HepG2 (cell line): ENCODE data around the gene BTG1. TPM values are rescaled to one million over a fixed set of nuclear protein-coding genes. Genes with fewer than 3 reads are reported as not detected.

Experiments used
- ATAC-seq: fragments of 200-7000 bp; cut with Tn5 transposase; 3 replicates; pipeline ENCODE4 v1.9.1; 2020; ENCODE audit warnings: mild to moderate bottlenecking, moderate library complexity
- BruUV-seq: library from RNA; stranded (reverse); fragments of 400-500 nt; replicated peaks from 2 replicates; lab custom pipeline; 2021; lab: Mats Ljungman, UMichigan
- CTCF ChIA-PET: fragments of 300-600 bp; formaldehyde crosslinking; extraction: SDS; loops from one replicate; lab custom pipeline; 2021; ENCODE audit warnings: low total read pairs, inconsistent platforms, low intra/inter-chr PET ratio; lab: Yijun Ruan, JAX
- POLR2A ChIA-PET: fragments of 350-600 bp; sonication (Branson Sonifier 250); formaldehyde crosslinking; loops from one replicate; lab custom pipeline; 2020; ENCODE audit warnings: antibody characterized with exemption, inconsistent platforms; lab: Yijun Ruan, JAX
- DNase-seq: peaks from one replicate; pipeline ENCODE4 v3.0.0-alpha.2; 2015; ENCODE audit warnings: low spot score
- FAIRE-seq: peaks from 3 replicates; lab custom pipeline; 2011; peaks lifted over from hg19 to GRCh38; lab: Jason Lieb, UNC
- H2AFZ ChIP-seq: one replicate; pipeline ENCODE4 v1.6.1; 2011; ENCODE audit warnings: low read length, inconsistent platforms
- H3K27ac ChIP-seq: fragments of 300-600 bp; 3 replicates; pipeline ENCODE4 v1.8.0; 2011; ENCODE audit warnings: mixed run types, mild to moderate bottlenecking, mixed read lengths, low read length, inconsistent platforms; ENCODE audit not compliant: insufficient read depth; ENCODE audit errors: extremely low read length
- H3K27me3 ChIP-seq, 2 experiments: fragments of 200-600 bp in 1 of 2; 2 replicates in 1 of 2; 3 replicates in 1 of 2; pipeline versions ENCODE4 v1.6.0 to v1.8.0; 2011; ENCODE audit warnings: low read length in 2 of 2, mild to moderate bottlenecking in 2 of 2, moderate library complexity in 2 of 2, inconsistent platforms in 1 of 2; ENCODE audit not compliant: insufficient read depth in 2 of 2, control insufficient read depth in 1 of 2
- H3K36me3 ChIP-seq, 2 experiments: fragments of 200-600 bp in 1 of 2; replicated peaks in 1 of 2; 2 replicates in 1 of 2; 3 replicates in 1 of 2; pipeline versions ENCODE4 v1.5.1 to v1.8.0; 2011; ENCODE audit warnings: low read length in 2 of 2, inconsistent platforms in 1 of 2; ENCODE audit not compliant: insufficient read depth in 2 of 2, control insufficient read depth in 1 of 2
- H3K4me1 ChIP-seq: 2 replicates; pipeline ENCODE4 v1.5.1; 2012; ENCODE audit warnings: low read length, inconsistent platforms; ENCODE audit not compliant: insufficient read depth
- H3K4me2 ChIP-seq: 2 replicates; pipeline ENCODE4 v1.6.0; 2011; ENCODE audit warnings: low read depth, low read length, inconsistent platforms
- H3K4me3 ChIP-seq, 3 experiments: fragments of 200-600 bp in 1 of 3; sonication (generic), shearing (Covaris generic) in 1 of 3; replicated peaks in 1 of 3; 2 replicates each; pipeline ENCODE4 v1.5.1; 2011 to 2016; ENCODE audit warnings: low read length in 3 of 3, inconsistent platforms in 2 of 3, low read depth in 2 of 3, mild to moderate bottlenecking in 2 of 3, control low read depth in 1 of 3, mixed read lengths in 1 of 3; ENCODE audit not compliant: insufficient read depth in 1 of 3
- H3K79me2 ChIP-seq: one replicate; pipeline ENCODE4 v1.6.1; 2011; ENCODE audit warnings: low read length, inconsistent platforms; ENCODE audit not compliant: insufficient read depth
- H3K9ac ChIP-seq: 2 replicates; pipeline ENCODE4 v1.6.0; 2011; ENCODE audit warnings: mild to moderate bottlenecking, low read depth, low read length, inconsistent platforms; ENCODE audit not compliant: insufficient read depth
- H3K9me3 ChIP-seq: 2 replicates; pipeline ENCODE4 v1.5.1; 2012; ENCODE audit warnings: mild to moderate bottlenecking, low read length
- H4K20me1 ChIP-seq: 2 replicates; pipeline ENCODE4 v1.6.0; 2011; ENCODE audit warnings: inconsistent platforms, mild to moderate bottlenecking, low read length, moderate library complexity; ENCODE audit not compliant: insufficient read depth
- FLYWCH1 ChIP-seq: sonication (generic); formaldehyde crosslinking; IDR thresholded peaks from 2 replicates; pipeline ENCODE4 v1.8.1; 2023; ENCODE audit warnings: mild to moderate bottlenecking, missing genetic modification reagents
- TFDP1 ChIP-seq: IDR thresholded peaks from 2 replicates; pipeline ENCODE4 v1.6.1; 2016; ENCODE audit warnings: missing compliant biosample characterization, missing genetic modification reagents, borderline replicate concordance
- ZNF280D ChIP-seq: sonication (generic); formaldehyde crosslinking; IDR thresholded peaks from 2 replicates; pipeline ENCODE4 v1.5.1; 2020; ENCODE audit warnings: mild to moderate bottlenecking, missing genetic modification reagents
- ZNF558 ChIP-seq: sonication (generic); formaldehyde crosslinking; IDR thresholded peaks from 2 replicates; pipeline ENCODE4 v1.9.0; 2022; ENCODE audit warnings: mild to moderate bottlenecking, missing genetic modification reagents, borderline replicate concordance
- ZNF674 ChIP-seq: sonication (generic); formaldehyde crosslinking; IDR thresholded peaks from 2 replicates; pipeline ENCODE4 v1.5.0; 2020; ENCODE audit warnings: low read depth, mild to moderate bottlenecking, missing genetic modification reagents
- WGBS: methylation state at CpG from one replicate; pipeline ENCODE4 v1.1.6; 2017; ENCODE audit warnings: low lambda C conversion rate; 5-methylcytosine and 5-hydroxymethylcytosine counted together
- in situ Hi-C: cut with HindIII; loops from 2 replicates; pipeline ENCODE4 v1.10.0; 2017; ENCODE audit warnings: low pct_unique_long_range_greater_than_20kb; ENCODE audit not compliant: extremely low pct_ligation_motif_present
- intact Hi-C: fragments of 100-400 bp; cut with micrococcal nuclease; formaldehyde crosslinking; loops from one replicate; pipeline ENCODE4 v1.10.0; 2022; ENCODE audit not compliant: unreplicated experiment
- polyA plus RNA-seq, 8 experiments: library from polyadenylated mRNA; depleted of rRNA in 3 of 8; stranded (reverse) in 7 of 8; unstranded in 1 of 8; fragments of >200 nt; fragmentation: Illumina TruSeq in 4 of 8; extraction: Trizol in 4 of 8; gene quantifications; 2 replicates each; pipeline versions ENCODE4 v1.2.1 to v1.2.3, GENCODE V29; 2011 to 2016; ENCODE audit warnings: low read depth in 4 of 8, missing spikeins in 1 of 8, mixed read lengths in 1 of 8; ENCODE audit not compliant: insufficient read depth in 1 of 8
- total RNA-seq, 5 experiments: library from RNA; depleted of rRNA; stranded (reverse); fragments of >200 nt; fragmentation: Illumina TruSeq; extraction: Trizol; gene quantifications; 2 replicates each; pipeline ENCODE4 v1.2.3, GENCODE V29; 2016; ENCODE audit warnings: low read depth in 1 of 5

Gene BTG1
- total and polyA plus RNA-seq, 2 of the 13 experiments (the other 11 are each of a cell fraction or from before 2014, with no cell fraction given) = 7.5 to 16.7 TPM

GRCh38 chr12:92167075-92167474, 21.4 kb upstream of the BTG1 start:
- no peaks in the 10 kb centered on the region for H3K9me3 ChIP-seq
- FAIRE-seq = no peak
- no peak for ATAC-seq
- no peak overlapping the region for H3K4me3 ChIP-seq
- intact Hi-C loops = no loop called here
- H3K27ac ChIP-seq = no peak overlapping the region
- DNase-seq = no peak
- no peaks in the 10 kb centered on the region for H3K4me1 ChIP-seq
- no peaks in the 10 kb centered on the region for H3K79me2 ChIP-seq
- H4K20me1 ChIP-seq = no peaks in the 10 kb centered on the region
- TF ChIP-seq ZNF280D (no peak), FLYWCH1 (no peak), TFDP1 (CRISPR knock-in tag) (no peak), ZNF674 (CRISPR knock-in tag) (no peak), ZNF558 (no peak)
- TF ChIP-seq, all 625 proteins: peak for 0
- in situ Hi-C loops = no loop called here
- WGBS = 22% methylated on average over 2 of the region's 2 CpGs
- Histone ChIP-seq H3K36me3 (no peaks in the 10 kb centered on the region), H3K27me3 (no peaks in the 10 kb centered on the region), H2AFZ (no peak overlapping the region), H3K4me2 (no peak overlapping the region), H3K9ac (no peak overlapping the region)
- ChIA-PET POLR2A (interaction anchor here (0.8 kb wide), 1 partner anchor 21 kb away, joined by 3 read pairs; no protein-coding TSS in a partner anchor), CTCF (no interaction called here)
- no TSS peak for BruUV-seq
